ENCODE data around the gene PIWIL4.
"Not testable (repeated sequence)": the region's sequence is repeated elsewhere in the genome, so short reads cannot be mapped to it uniquely, and the experiment has no call there.

PIWIL4 gene

DNA sequence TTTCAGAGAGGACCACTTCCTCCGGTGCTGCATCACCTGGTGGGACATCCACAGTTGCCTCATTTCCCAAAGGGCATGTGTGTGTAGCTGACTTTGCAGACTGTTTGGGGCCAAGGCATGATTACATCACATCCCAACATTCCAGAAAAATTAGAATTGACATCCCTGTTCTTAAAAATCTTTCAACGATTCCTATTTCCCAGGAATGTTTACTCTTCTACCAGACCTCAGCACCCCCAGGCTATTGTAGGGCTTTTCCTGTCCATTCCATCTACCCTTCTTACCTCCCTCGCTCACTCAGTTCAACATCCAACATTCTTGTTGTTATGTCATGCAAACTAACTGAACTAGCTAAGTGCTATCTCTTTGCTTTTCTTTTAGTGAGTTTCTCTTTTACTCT is 37.3 kb downstream of the PIWIL4 start:
- Histone ChIP-seq H3K27me3 (replicated peaks; ENCODE audit: insufficient read depth, low read length) (no peaks in the 10 kb centered on the region), H3K4me2 (ENCODE audit: low read depth, low read length) (no peak overlapping the region), H3K9me2 (replicated peaks; ENCODE audit: insufficient read depth, low read length) (no peaks in the 10 kb centered on the region), H3K4me3 (ENCODE audit: low read length) (no peak overlapping the region), H3K79me2 (ENCODE audit: low read length) (no peaks in the 10 kb centered on the region), H4K20me1 (ENCODE audit: insufficient read depth, low read length) (no peaks in the 10 kb centered on the region), H3K9me3 (replicated peaks; ENCODE audit: insufficient read depth, low read length) (no peaks in the 10 kb centered on the region), H3K27ac (ENCODE audit: low read length) (no peak overlapping the region), H3F3A (ENCODE audit: insufficient read depth, low read length) (no peaks in the 10 kb centered on the region), H3K9ac (ENCODE audit: low read length) (no peak overlapping the region), H3K36me3 (replicated peaks; ENCODE audit: insufficient read depth, low read length) (no peaks in the 10 kb centered on the region), H3K4me1 (ENCODE audit: low read length) (0 out of 2 replicates have a peak, but pooled peaks cover 7% of the 10 kb centered on the region), H2AFZ (ENCODE audit: low read length) (no peak overlapping the region)
- no peak for TF ChIP-seq EZH2 (optimal IDR thresholded peaks at IDR 0.05; ENCODE audit: low read depth, low read length)
- no peak for TF ChIP-seq EZH2phosphoT487 (IDR thresholded peaks at IDR 0.05; ENCODE audit: low read length)
- no peak for TF ChIP-seq CTCF (IDR thresholded peaks at IDR 0.05; ENCODE audit: low read length)
- no peak for DNase-seq

DNA sequence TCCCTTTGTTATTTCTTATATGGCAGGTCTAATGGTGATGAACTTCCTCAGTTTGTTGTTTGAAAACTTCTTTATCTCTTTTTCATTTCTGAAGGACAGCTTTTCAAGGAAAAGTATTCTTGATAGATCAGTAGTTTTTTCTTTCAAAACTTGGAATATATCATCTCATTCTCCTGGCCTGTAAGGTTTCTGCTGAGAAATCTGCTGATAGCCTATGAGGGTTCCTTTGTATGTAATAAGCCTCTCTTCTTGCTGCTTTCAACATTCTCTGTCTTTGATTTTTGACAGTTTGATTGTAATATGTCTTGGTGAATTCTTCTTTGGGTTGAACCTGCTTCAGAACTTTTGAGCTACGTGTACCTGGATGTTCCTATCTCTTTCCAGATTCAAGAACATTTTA is 46.0 kb downstream of the PIWIL4 start:
- no peaks in the 10 kb centered on the region for H3F3A ChIP-seq (ENCODE audit: insufficient read depth, low read length)
- no peaks in the 10 kb centered on the region for H3K36me3 ChIP-seq (replicated peaks; ENCODE audit: insufficient read depth, low read length)
- H2AFZ ChIP-seq (ENCODE audit: low read length), result no peak overlapping the region
- no peaks in the 10 kb centered on the region for H4K20me1 ChIP-seq (ENCODE audit: insufficient read depth, low read length)
- no peak for DNase-seq
- H3K27me3 ChIP-seq (replicated peaks; ENCODE audit: insufficient read depth, low read length), result no peaks in the 10 kb centered on the region
- no peak overlapping the region for H3K9ac ChIP-seq (ENCODE audit: low read length)
- no peaks in the 10 kb centered on the region for H3K4me1 ChIP-seq (ENCODE audit: low read length)
- H3K79me2 ChIP-seq (ENCODE audit: low read length), result no peaks in the 10 kb centered on the region
- no peak for TF ChIP-seq CTCF (IDR thresholded peaks at IDR 0.05; ENCODE audit: low read length)
- no peak for TF ChIP-seq EZH2phosphoT487 (IDR thresholded peaks at IDR 0.05; ENCODE audit: low read length)
- no peak for TF ChIP-seq EZH2 (optimal IDR thresholded peaks at IDR 0.05; ENCODE audit: low read depth, low read length)
- no peak overlapping the region for H3K4me3 ChIP-seq (ENCODE audit: low read length)
- no peaks in the 10 kb centered on the region for H3K9me3 ChIP-seq (replicated peaks; ENCODE audit: insufficient read depth, low read length)
- no peak overlapping the region for H3K27ac ChIP-seq (ENCODE audit: low read length)
- H3K4me2 ChIP-seq (ENCODE audit: low read depth, low read length), result no peak overlapping the region
- H3K9me2 ChIP-seq (replicated peaks; ENCODE audit: insufficient read depth, low read length), result no peaks in the 10 kb centered on the region

DNA sequence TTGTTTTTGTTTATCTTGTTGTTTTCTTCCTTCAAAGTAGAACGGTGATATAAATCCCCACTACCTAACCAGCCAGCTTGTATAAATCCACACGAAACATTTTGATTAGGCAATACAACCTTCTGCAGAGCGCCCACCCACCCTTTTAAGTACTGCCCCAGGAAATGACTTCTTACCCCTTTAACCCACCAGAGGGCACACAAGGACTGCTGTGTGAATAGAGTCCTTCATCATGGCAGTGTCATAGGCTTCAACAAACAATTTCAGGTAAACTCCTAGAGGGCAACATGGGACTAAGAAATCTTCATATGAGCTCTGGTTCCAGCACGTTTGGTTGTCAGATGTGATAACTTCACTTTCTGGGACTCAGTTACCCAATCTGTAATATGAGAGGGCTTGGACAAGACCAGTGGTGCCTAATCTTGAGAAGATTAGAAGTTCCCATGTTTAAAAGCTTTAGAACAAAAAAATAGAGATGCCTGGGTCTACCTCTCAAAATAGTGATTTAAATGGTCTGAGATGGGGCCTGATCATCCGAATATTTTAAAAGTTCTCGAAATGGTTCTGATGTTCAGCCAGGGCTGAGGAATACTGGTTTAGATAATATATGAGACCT is 56.1 kb downstream of the PIWIL4 start:
- Histone ChIP-seq H3F3A (ENCODE audit: insufficient read depth, low read length) (no peaks in the 10 kb centered on the region), H3K9me2 (replicated peaks; ENCODE audit: insufficient read depth, low read length) (no peaks in the 10 kb centered on the region), H3K4me2 (ENCODE audit: low read depth, low read length) (no peak overlapping the region), H3K9ac (ENCODE audit: low read length) (no peak overlapping the region), H4K20me1 (ENCODE audit: insufficient read depth, low read length) (no peaks in the 10 kb centered on the region), H3K27ac (ENCODE audit: low read length) (no peak overlapping the region), H2AFZ (ENCODE audit: low read length) (no peak overlapping the region), H3K4me1 (ENCODE audit: low read length) (no peaks in the 10 kb centered on the region), H3K27me3 (replicated peaks; ENCODE audit: insufficient read depth, low read length) (no peaks in the 10 kb centered on the region), H3K79me2 (ENCODE audit: low read length) (no peaks in the 10 kb centered on the region), H3K4me3 (ENCODE audit: low read length) (no peak overlapping the region), H3K36me3 (replicated peaks; ENCODE audit: insufficient read depth, low read length) (no peaks in the 10 kb centered on the region), H3K9me3 (replicated peaks; ENCODE audit: insufficient read depth, low read length) (no peaks in the 10 kb centered on the region)
- peak; percentile 84 for TF ChIP-seq CTCF (IDR thresholded peaks at IDR 0.05; ENCODE audit: low read length)
- TF ChIP-seq EZH2phosphoT487 (IDR thresholded peaks at IDR 0.05; ENCODE audit: low read length), result no peak
- peak; percentile 68 for DNase-seq

- H3K36me3 ChIP-seq (replicated peaks; ENCODE audit: insufficient read depth, low read length); H3K27ac ChIP-seq (ENCODE audit: low read length); H3F3A ChIP-seq (ENCODE audit: insufficient read depth, low read length); H4K20me1 ChIP-seq (ENCODE audit: insufficient read depth, low read length); H3K79me2 ChIP-seq (ENCODE audit: low read length); DNase-seq; H3K27me3 ChIP-seq (replicated peaks; ENCODE audit: insufficient read depth, low read length); H3K4me3 ChIP-seq (ENCODE audit: low read length); H3K9me2 ChIP-seq (replicated peaks; ENCODE audit: insufficient read depth, low read length); H3K4me1 ChIP-seq (ENCODE audit: low read length); H3K4me2 ChIP-seq (ENCODE audit: low read depth, low read length); H2AFZ ChIP-seq (ENCODE audit: low read length); H3K9me3 ChIP-seq (replicated peaks; ENCODE audit: insufficient read depth, low read length); H3K9ac ChIP-seq (ENCODE audit: low read length): not testable (repeated sequence)
Observed at GRCh38 chr11:94625422-94625821, 58.3 kb downstream of the PIWIL4 start.

DNA sequence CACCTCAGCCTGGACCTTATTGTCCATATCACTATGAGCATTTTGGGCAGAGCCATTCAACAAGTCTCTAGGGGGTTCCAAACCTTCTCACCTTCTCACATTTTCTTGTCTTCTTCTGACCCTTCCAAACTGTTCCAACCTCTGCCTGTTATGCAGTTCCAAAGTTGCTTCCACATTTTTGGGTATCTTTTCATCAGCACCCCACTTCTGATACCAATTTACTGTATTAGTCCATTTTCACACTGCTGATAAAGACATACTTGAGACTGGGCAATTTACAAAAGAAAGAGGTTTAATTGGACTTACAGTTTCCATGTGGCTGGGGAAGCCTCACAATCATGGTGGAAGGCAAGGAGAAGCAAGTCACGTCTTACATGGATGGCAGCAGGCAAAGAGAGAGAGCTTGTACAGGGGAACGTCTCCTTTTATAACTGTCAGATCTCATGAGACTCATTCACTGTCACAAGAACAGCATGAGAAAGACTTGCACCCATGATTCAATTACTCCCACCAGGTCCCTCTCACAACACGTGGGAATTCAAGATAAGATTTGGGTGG is 59.9 kb downstream of the PIWIL4 start:
- not testable (repeated sequence) for H3K4me3 ChIP-seq (ENCODE audit: low read length); H3F3A ChIP-seq (ENCODE audit: insufficient read depth, low read length); DNase-seq; H3K9ac ChIP-seq (ENCODE audit: low read length); H3K36me3 ChIP-seq (replicated peaks; ENCODE audit: insufficient read depth, low read length); H3K9me3 ChIP-seq (replicated peaks; ENCODE audit: insufficient read depth, low read length); H3K4me2 ChIP-seq (ENCODE audit: low read depth, low read length); H2AFZ ChIP-seq (ENCODE audit: low read length); H3K9me2 ChIP-seq (replicated peaks; ENCODE audit: insufficient read depth, low read length); H4K20me1 ChIP-seq (ENCODE audit: insufficient read depth, low read length); H3K27ac ChIP-seq (ENCODE audit: low read length); H3K27me3 ChIP-seq (replicated peaks; ENCODE audit: insufficient read depth, low read length); H3K4me1 ChIP-seq (ENCODE audit: low read length); H3K79me2 ChIP-seq (ENCODE audit: low read length)

All from MM.1S (cell line).